Measurements from ENCODE around the gene AFF3. TPM values are rescaled to one million over a fixed set of nuclear protein-coding genes. Genes with fewer than 3 reads are reported as not detected.

The AFF3 gene
- total and polyA plus RNA-seq, 4 donors, result 4.2 to 90.9 (median 14.6) TPM

DNA sequence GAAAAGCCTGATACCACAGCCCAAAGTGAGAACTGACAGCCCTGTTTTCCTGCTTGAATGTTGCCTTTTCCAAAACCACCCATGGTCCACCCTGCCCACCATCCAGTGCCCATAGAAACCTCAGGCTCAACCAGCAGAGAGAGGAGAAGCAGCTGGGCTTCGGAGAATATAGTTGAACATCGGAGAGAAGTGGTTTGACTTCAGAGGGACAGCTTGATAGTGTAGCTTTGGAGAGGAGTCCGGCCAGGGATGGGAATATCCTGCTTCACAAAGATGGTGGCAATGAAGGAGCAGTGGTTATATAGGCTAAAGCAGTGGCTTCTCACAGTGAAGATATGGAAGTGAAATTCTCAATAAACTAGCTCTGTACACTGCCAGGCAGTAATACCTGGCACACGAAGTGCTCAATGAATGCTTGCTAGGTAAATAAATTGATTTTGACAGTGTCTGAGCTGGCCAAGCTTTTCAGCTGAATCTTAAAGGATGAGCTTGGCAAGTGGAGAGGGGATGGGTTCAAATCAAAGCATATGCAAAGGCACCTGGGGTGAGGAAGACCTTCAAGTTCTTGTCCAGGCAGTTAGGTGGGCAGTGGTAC, 21.2 kb downstream of the AFF3 start:
- DNase-seq (no peak), ATAC-seq (ENCODE audit: insufficient read depth, low FRiP score) (no peak)
- Histone ChIP-seq H3K36me3 (ENCODE audit: control insufficient read depth in 4 of 4, insufficient read depth in 4 of 4, low read length in 4 of 4) (no peaks in the 10 kb centered on the region), H3K4me3 (no peak overlapping the region), H3K4me1 (ENCODE audit: control insufficient read depth in 5 of 5, insufficient read depth in 5 of 5, low read length in 5 of 5) (peaks cover 0 to 3% (median 0%) of the 10 kb centered on the region in 5 donors), H3K27me3 (ENCODE audit: control insufficient read depth in 3 of 3, insufficient read depth in 3 of 3, low read length in 2 of 3) (no peaks in the 10 kb centered on the region), H3K9ac (ENCODE audit: insufficient read depth in 1 of 2, low read length in 2 of 2) (no peak overlapping the region), H3K27ac (ENCODE audit: low read depth in 1 of 2, low read length in 1 of 2) (no peak overlapping the region), H3K9me3 (ENCODE audit: control insufficient read depth in 4 of 4, insufficient read depth in 3 of 4, low read length in 3 of 4) (no peaks in the 10 kb centered on the region)
- TF ChIP-seq, protein P1, sequence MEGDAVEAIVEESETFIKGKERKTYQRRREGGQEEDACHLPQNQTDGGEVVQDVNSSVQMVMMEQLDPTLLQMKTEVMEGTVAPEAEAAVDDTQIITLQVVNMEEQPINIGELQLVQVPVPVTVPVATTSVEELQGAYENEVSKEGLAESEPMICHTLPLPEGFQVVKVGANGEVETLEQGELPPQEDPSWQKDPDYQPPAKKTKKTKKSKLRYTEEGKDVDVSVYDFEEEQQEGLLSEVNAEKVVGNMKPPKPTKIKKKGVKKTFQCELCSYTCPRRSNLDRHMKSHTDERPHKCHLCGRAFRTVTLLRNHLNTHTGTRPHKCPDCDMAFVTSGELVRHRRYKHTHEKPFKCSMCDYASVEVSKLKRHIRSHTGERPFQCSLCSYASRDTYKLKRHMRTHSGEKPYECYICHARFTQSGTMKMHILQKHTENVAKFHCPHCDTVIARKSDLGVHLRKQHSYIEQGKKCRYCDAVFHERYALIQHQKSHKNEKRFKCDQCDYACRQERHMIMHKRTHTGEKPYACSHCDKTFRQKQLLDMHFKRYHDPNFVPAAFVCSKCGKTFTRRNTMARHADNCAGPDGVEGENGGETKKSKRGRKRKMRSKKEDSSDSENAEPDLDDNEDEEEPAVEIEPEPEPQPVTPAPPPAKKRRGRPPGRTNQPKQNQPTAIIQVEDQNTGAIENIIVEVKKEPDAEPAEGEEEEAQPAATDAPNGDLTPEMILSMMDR (IDR thresholded peaks at IDR 0.05; ENCODE audit: control extremely low read depth, extremely low read depth), result no peak
- WGBS, 2 donors, result 96 to 97% methylated on average over 4 of the region's 4 CpGs

DNA sequence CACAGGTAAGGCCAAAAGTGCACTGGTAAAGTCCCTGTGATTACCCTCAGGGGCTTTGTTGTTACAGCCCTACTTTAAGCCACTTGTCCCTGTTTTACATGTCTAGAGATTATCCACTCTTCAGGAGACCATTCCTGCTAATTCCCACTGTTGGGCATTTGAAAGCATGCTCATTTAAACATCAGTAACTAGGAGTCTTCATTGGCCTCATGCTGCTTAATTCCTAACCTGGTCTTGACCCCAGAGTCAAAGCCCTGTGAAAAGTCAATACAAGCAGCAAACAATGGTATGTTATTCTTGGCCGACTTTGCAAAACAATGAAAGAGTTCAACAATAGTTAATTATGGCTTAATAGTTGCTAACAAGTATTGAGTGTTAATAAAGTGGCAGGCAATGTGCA, 23.2 kb downstream of the AFF3 start:
- ATAC-seq (ENCODE audit: insufficient read depth, low FRiP score), result no peak
- WGBS, 2 donors, result 45 to 73% methylated on average over 1 of the region's 1 CpG
- no peak overlapping the region for H3K9ac ChIP-seq (ENCODE audit: insufficient read depth in 1 of 2, low read length in 2 of 2)
- no peaks in the 10 kb centered on the region for H3K9me3 ChIP-seq (ENCODE audit: control insufficient read depth in 4 of 4, insufficient read depth in 3 of 4, low read length in 3 of 4)
- H3K36me3 ChIP-seq (ENCODE audit: control insufficient read depth in 4 of 4, insufficient read depth in 4 of 4, low read length in 4 of 4), result no peaks in the 10 kb centered on the region
- H3K27me3 ChIP-seq (ENCODE audit: control insufficient read depth in 3 of 3, insufficient read depth in 3 of 3, low read length in 2 of 3), result no peaks in the 10 kb centered on the region
- H3K27ac ChIP-seq (ENCODE audit: low read depth in 1 of 2, low read length in 1 of 2), result no peak overlapping the region
- no peak for DNase-seq
- H3K4me1 ChIP-seq (ENCODE audit: control insufficient read depth in 5 of 5, insufficient read depth in 5 of 5, low read length in 5 of 5), result peaks cover 0 to under 1% (median 0%) of the 10 kb centered on the region in 5 donors
- TF ChIP-seq, protein P1 (IDR thresholded peaks at IDR 0.05; ENCODE audit: control extremely low read depth, extremely low read depth), result no peak
- no peak overlapping the region for H3K4me3 ChIP-seq

DNA sequence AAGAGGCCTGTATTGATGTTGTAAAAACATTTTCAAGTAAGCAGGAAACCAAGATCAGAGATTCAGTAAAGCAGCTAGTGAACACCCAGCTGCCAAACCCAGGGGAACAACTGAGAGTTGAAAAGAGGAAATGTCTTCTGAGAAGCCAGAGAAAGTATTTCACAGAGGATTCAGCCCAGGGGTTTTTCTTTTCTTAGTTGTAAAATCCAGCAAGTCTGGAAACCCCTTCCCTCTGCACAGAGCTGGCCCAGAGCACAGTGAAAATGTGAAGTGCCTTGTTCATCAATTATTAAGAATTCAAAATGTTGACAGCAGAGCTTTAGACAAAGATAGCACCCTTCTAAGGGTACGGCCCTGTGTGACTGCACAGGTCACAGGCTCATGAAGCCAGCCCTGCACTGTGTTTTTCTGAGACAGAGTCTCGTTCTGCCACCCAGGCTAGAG, 28.4 kb downstream of the AFF3 start:
- H3K4me3 ChIP-seq, result no peak overlapping the region
- H3K9me3 ChIP-seq (ENCODE audit: control insufficient read depth in 4 of 4, insufficient read depth in 3 of 4, low read length in 3 of 4), result no peaks in the 10 kb centered on the region
- TF ChIP-seq, protein P1 (IDR thresholded peaks at IDR 0.05; ENCODE audit: control extremely low read depth, extremely low read depth), result no peak
- no peaks in the 10 kb centered on the region for H3K27me3 ChIP-seq (ENCODE audit: control insufficient read depth in 3 of 3, insufficient read depth in 3 of 3, low read length in 2 of 3)
- ATAC-seq (ENCODE audit: insufficient read depth, low FRiP score), result no peak
- DNase-seq, result no peak
- 63 to 81% methylated on average over 2 of the region's 2 CpGs for WGBS, 2 donors
- H3K9ac ChIP-seq (ENCODE audit: insufficient read depth in 1 of 2, low read length in 2 of 2), result no peak overlapping the region
- no peak overlapping the region for H3K27ac ChIP-seq (ENCODE audit: low read depth in 1 of 2, low read length in 1 of 2)
- H3K36me3 ChIP-seq (ENCODE audit: control insufficient read depth in 4 of 4, insufficient read depth in 4 of 4, low read length in 4 of 4), result no peaks in the 10 kb centered on the region
- H3K4me1 ChIP-seq (ENCODE audit: control insufficient read depth in 5 of 5, insufficient read depth in 5 of 5, low read length in 5 of 5), result peaks cover 0 to 5% (median 0%) of the 10 kb centered on the region in 5 donors

DNA sequence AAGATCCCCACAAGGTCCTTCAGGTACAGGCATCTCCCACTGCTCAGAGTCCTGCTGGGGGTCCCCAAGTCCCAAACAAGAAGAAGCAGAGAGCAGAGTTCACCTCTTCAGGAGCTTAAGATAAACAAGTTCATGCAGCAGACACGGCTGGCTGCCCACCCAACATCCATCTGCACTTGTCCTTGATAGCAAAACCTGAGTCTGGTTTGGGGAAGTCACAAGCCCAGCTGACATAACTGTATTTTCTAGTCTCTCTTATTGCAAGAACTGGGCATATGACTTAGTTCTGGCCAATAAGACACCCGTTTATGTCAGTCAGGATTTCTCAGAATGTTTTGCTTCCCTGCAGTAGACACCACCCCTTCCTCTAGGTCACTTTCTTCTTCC, 31.8 kb downstream of the AFF3 start:
- no peaks in the 10 kb centered on the region for H3K36me3 ChIP-seq (ENCODE audit: control insufficient read depth in 4 of 4, insufficient read depth in 4 of 4, low read length in 4 of 4)
- H3K9me3 ChIP-seq (ENCODE audit: control insufficient read depth in 4 of 4, insufficient read depth in 3 of 4, low read length in 3 of 4), result no peaks in the 10 kb centered on the region
- 37 to 65% methylated on average over 2 of the region's 2 CpGs for WGBS, 2 donors
- no peak overlapping the region for H3K27ac ChIP-seq (ENCODE audit: low read depth in 1 of 2, low read length in 1 of 2)
- H3K9ac ChIP-seq (ENCODE audit: insufficient read depth in 1 of 2, low read length in 2 of 2), result no peak overlapping the region
- TF ChIP-seq, protein P1 (IDR thresholded peaks at IDR 0.05; ENCODE audit: control extremely low read depth, extremely low read depth), result no peak
- H3K27me3 ChIP-seq (ENCODE audit: control insufficient read depth in 3 of 3, insufficient read depth in 3 of 3, low read length in 2 of 3), result peaks cover 0 to 3% (median 0%) of the 10 kb centered on the region in 3 donors
- ATAC-seq (ENCODE audit: insufficient read depth, low FRiP score) (no peak), DNase-seq (no peak)
- H3K4me1 ChIP-seq (ENCODE audit: control insufficient read depth in 5 of 5, insufficient read depth in 5 of 5, low read length in 5 of 5), result peaks cover under 1 to 23% (median 10%) of the 10 kb centered on the region in 5 donors
- no peak overlapping the region for H3K4me3 ChIP-seq

Measured in lung (tissue), 12 donors.